SK-N-MC (cell line): ENCODE measurements around the gene ONECUT3.

Experiments used
- EZH2 ChIP-seq: fragments of 200-600 bp; sonication (generic); IDR thresholded peaks from one replicate; pipeline ENCODE4 v1.6.1; 2017; ENCODE audit warnings: antibody characterized with exemption
- FOXP2 ChIP-seq: optimal IDR thresholded peaks from 2 replicates; pipeline ENCODE3; 2011; ENCODE audit warnings: mild to moderate bottlenecking, moderate library complexity; ENCODE audit not compliant: insufficient read depth; ENCODE audit errors: extremely low read length, control extremely low read depth
- POLR2AphosphoS5 ChIP-seq: IDR thresholded peaks from 2 replicates; pipeline ENCODE4 v1.6.1; 2012; ENCODE audit warnings: mild to moderate bottlenecking, low read depth, low read length, borderline replicate concordance

DNA sequence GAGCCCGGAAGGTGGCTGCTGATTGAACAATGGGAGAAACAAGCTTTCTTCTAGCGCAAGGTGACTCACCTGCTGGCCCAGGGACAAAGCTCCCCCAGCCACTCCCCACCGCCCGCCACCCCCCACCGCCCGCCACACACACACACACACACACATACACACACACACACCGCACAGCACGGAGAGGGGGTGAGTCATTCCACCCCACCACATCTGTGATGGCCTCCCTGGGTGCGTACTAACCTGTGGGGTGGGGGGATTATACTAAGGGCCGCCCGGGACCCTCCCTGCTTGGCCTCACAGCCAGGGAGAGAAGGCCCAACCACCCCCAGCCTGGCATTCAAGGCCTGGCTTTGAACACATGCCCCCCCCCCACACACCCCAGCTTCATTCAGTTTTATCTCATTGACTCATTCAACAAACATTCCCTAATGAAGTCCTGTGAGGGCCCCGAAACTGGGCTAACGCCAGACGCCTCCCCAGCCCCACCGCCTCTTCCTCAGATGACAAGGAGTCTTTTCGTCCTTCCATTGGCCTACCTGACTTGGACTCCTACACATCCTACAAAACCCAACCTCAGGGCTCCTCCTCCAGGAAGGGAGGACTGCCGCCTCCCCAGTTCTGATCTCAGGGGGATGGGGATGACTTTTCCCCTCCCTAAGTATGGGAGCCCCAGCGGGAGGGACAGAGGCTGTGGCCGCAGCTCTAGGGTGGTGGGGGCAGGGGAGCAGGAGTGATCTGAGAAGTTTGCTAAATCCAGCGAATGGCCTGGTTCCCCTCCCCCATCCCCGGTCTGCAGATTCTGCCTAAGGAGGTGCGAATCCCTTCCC is 5.8 kb upstream of the ONECUT3 start:
- TF ChIP-seq EZH2 (no peak), POLR2AphosphoS5 (no peak), FOXP2 (no peak)
